SK-N-SH treated with all-trans-retinoic acid at 6 μM for 48 hours (cell line): ENCODE results near the gene PRSS33.

Experiments used
- CREB5 ChIP-seq: fragments of 250-450 bp; sonication (Bioruptor Pico); IDR thresholded peaks from 2 replicates; pipeline ENCODE4 v1.5.1; 2020; ENCODE audit warnings: low read depth, mild to moderate bottlenecking, moderate library complexity
- CSRNP3 ChIP-seq: fragments of 250-450 bp; sonication (Bioruptor Pico); IDR thresholded peaks from 2 replicates; pipeline ENCODE4 v1.5.1; 2021; ENCODE audit warnings: mild to moderate bottlenecking, moderate library complexity
- ESRRG ChIP-seq: fragments of 250-450 bp; sonication (Bioruptor Pico); IDR thresholded peaks from 2 replicates; pipeline ENCODE4 v1.6.1; 2021; ENCODE audit warnings: mild to moderate bottlenecking
- GLIS3 ChIP-seq: fragments of 250-450 bp; sonication (Bioruptor Pico); IDR thresholded peaks from 2 replicates; pipeline ENCODE4 v1.5.0; 2020; ENCODE audit warnings: mild to moderate bottlenecking, moderate library complexity
- PATZ1 ChIP-seq: fragments of 250-450 bp; sonication (Bioruptor Pico); IDR thresholded peaks from 2 replicates; pipeline ENCODE4 v1.8.0; 2020; ENCODE audit warnings: mild to moderate bottlenecking, moderate library complexity, borderline replicate concordance
- SNAI2 ChIP-seq: fragments of 250-450 bp; sonication (Bioruptor Pico); IDR thresholded peaks from 2 replicates; pipeline ENCODE4 v1.5.0; 2020; ENCODE audit warnings: mild to moderate bottlenecking, moderate library complexity
- ZC3H10 ChIP-seq: fragments of 250-450 bp; sonication (Bioruptor Pico); IDR thresholded peaks from 2 replicates; pipeline ENCODE4 v1.5.1; 2021; ENCODE audit warnings: mild to moderate bottlenecking, moderate library complexity
- ZFP30 ChIP-seq: fragments of 450-650 bp; formaldehyde crosslinking; IDR thresholded peaks from 2 replicates; pipeline ENCODE4 v1.5.0; 2022; ENCODE audit warnings: mild to moderate bottlenecking, moderate library complexity
- ZNF565 ChIP-seq: fragments of 450-650 bp; formaldehyde crosslinking; conservative IDR thresholded peaks from 2 replicates; pipeline ENCODE4 v1.5.0; 2020; ENCODE audit warnings: low read depth, mild to moderate bottlenecking, moderate library complexity
- ZNF70 ChIP-seq: fragments of 450-650 bp; formaldehyde crosslinking; IDR thresholded peaks from 2 replicates; pipeline ENCODE4 v1.5.0; 2020; ENCODE audit warnings: mild to moderate bottlenecking, moderate library complexity
- ZNF8 ChIP-seq: fragments of 450-650 bp; formaldehyde crosslinking; IDR thresholded peaks from 2 replicates; pipeline ENCODE4 v1.5.0; 2020; ENCODE audit warnings: mild to moderate bottlenecking, moderate library complexity

- no peak for TF ChIP-seq PATZ1 (CRISPR knock-in tag)
- no peak for TF ChIP-seq CSRNP3 (CRISPR knock-in tag)
- TF ChIP-seq SNAI2 (CRISPR knock-in tag) = no peak
- no peak for TF ChIP-seq ZNF70 (CRISPR knock-in tag)
- TF ChIP-seq GLIS3 (CRISPR knock-in tag) = no peak
- TF ChIP-seq ZNF565 = no peak
- no peak for TF ChIP-seq CREB5 (CRISPR knock-in tag)
- TF ChIP-seq ZC3H10 (CRISPR knock-in tag) = no peak
- no peak for TF ChIP-seq ZFP30 (CRISPR knock-in tag)
- TF ChIP-seq ZNF8 (CRISPR knock-in tag) = no peak
- TF ChIP-seq ESRRG (CRISPR knock-in tag) = no peak
Observed at GRCh38 chr16:2810651-2811050, 23.3 kb upstream of the PRSS33 start.
